ENCODE results near the gene SKAP1.

The SKAP1 gene

DNA sequence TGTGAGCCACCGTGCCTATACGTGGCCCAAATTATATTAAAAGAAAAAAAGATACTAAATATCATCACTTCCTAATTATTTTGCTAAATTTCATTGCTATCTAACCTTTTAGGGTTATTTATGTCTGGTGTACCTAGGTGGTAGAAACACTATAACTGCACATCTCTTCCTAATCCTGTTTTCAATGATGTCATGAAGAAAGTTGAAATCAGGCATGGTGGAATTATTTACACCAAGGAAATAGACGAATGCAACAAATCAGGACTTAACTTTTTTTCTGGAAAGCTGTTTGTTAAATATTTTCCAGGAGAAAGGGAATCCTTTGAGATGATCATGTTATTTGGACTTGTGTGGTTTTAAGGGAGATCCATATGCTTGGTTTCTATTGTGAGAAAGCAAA, 39.2 kb upstream of the SKAP1 start (continued):
- TF ChIP-seq PPARA (CRISPR knock-in tag; IDR thresholded peaks at IDR 0.05; ENCODE audit: borderline replicate concordance), result no peak
- TF ChIP-seq ISL1 (CRISPR knock-in tag; IDR thresholded peaks at IDR 0.05), result no peak

DNA sequence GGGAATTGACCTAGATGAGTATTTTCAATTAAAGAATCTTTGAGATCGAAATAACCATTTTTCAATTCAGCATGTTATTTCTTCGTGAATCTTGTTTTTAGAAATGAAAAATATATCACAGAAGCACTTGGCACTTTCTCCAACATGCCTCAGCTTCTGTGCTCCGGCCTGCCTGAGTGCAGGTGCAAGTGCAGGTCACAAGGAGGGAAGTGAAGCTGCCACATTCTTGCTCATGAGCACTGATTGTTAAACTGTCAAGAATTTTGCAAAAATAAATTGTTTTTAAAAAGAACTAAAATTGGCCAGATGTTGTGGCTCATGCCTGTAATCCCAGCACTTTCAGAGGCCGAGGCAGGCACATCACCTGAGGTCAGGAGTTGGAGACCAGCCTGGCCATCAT, 38.3 kb upstream of the SKAP1 start:
- no peak for ATAC-seq

DNA sequence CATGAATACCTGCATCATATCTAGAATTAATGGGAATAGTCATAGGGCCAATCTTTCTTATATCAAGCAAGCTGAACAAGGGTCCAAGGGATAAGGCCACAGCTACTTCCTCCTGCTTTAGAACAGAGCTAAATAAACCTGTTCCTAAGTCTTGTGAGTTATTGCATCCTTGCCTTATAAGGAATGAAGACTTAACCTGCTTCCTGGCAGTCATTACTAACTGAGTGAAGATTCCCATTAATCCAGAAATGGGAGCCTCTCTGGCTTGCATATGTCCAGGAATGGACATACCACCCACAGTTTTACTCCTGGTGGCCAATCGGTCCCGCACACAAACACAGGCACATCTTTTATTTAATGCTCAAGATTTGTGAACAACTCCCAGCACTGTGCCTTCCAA, 35.9 kb upstream of the SKAP1 start:
- no peak for TF ChIP-seq ZNF70 (CRISPR knock-in tag; IDR thresholded peaks at IDR 0.05)
- TF ChIP-seq, protein P1, sequence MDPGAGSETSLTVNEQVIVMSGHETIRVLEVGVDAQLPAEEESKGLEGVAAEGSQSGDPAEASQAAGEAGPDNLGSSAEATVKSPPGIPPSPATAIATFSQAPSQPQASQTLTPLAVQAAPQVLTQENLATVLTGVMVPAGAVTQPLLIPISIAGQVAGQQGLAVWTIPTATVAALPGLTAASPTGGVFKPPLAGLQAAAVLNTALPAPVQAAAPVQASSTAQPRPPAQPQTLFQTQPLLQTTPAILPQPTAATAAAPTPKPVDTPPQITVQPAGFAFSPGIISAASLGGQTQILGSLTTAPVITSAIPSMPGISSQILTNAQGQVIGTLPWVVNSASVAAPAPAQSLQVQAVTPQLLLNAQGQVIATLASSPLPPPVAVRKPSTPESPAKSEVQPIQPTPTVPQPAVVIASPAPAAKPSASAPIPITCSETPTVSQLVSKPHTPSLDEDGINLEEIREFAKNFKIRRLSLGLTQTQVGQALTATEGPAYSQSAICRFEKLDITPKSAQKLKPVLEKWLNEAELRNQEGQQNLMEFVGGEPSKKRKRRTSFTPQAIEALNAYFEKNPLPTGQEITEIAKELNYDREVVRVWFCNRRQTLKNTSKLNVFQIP (CRISPR knock-in tag; IDR thresholded peaks at IDR 0.05; ENCODE audit: borderline replicate concordance, low read depth), result no peak
- no peak for TF ChIP-seq ZNF8 (CRISPR knock-in tag; IDR thresholded peaks at IDR 0.05)
- TF ChIP-seq PPARA (CRISPR knock-in tag; IDR thresholded peaks at IDR 0.05; ENCODE audit: borderline replicate concordance), result no peak
- TF ChIP-seq ZC3H10 (CRISPR knock-in tag; IDR thresholded peaks at IDR 0.05), result no peak
- TF ChIP-seq, protein P2, sequence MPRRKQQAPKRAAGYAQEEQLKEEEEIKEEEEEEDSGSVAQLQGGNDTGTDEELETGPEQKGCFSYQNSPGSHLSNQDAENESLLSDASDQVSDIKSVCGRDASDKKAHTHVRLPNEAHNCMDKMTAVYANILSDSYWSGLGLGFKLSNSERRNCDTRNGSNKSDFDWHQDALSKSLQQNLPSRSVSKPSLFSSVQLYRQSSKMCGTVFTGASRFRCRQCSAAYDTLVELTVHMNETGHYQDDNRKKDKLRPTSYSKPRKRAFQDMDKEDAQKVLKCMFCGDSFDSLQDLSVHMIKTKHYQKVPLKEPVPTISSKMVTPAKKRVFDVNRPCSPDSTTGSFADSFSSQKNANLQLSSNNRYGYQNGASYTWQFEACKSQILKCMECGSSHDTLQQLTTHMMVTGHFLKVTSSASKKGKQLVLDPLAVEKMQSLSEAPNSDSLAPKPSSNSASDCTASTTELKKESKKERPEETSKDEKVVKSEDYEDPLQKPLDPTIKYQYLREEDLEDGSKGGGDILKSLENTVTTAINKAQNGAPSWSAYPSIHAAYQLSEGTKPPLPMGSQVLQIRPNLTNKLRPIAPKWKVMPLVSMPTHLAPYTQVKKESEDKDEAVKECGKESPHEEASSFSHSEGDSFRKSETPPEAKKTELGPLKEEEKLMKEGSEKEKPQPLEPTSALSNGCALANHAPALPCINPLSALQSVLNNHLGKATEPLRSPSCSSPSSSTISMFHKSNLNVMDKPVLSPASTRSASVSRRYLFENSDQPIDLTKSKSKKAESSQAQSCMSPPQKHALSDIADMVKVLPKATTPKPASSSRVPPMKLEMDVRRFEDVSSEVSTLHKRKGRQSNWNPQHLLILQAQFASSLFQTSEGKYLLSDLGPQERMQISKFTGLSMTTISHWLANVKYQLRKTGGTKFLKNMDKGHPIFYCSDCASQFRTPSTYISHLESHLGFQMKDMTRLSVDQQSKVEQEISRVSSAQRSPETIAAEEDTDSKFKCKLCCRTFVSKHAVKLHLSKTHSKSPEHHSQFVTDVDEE (CRISPR knock-in tag; IDR thresholded peaks at IDR 0.05), result no peak
- no peak for TF ChIP-seq ARNTL (CRISPR knock-in tag; IDR thresholded peaks at IDR 0.05; ENCODE audit: borderline replicate concordance, low read depth)
- TF ChIP-seq CSDC2 (CRISPR knock-in tag; IDR thresholded peaks at IDR 0.05), result no peak
- no peak for TF ChIP-seq ESRRG (CRISPR knock-in tag; IDR thresholded peaks at IDR 0.05)
- no peak for TF ChIP-seq SNAI2 (CRISPR knock-in tag; IDR thresholded peaks at IDR 0.05)
- TF ChIP-seq RARB (CRISPR knock-in tag; IDR thresholded peaks at IDR 0.05), result no peak
- no peak for TF ChIP-seq ZFP30 (CRISPR knock-in tag; IDR thresholded peaks at IDR 0.05)
- TF ChIP-seq, protein P3, sequence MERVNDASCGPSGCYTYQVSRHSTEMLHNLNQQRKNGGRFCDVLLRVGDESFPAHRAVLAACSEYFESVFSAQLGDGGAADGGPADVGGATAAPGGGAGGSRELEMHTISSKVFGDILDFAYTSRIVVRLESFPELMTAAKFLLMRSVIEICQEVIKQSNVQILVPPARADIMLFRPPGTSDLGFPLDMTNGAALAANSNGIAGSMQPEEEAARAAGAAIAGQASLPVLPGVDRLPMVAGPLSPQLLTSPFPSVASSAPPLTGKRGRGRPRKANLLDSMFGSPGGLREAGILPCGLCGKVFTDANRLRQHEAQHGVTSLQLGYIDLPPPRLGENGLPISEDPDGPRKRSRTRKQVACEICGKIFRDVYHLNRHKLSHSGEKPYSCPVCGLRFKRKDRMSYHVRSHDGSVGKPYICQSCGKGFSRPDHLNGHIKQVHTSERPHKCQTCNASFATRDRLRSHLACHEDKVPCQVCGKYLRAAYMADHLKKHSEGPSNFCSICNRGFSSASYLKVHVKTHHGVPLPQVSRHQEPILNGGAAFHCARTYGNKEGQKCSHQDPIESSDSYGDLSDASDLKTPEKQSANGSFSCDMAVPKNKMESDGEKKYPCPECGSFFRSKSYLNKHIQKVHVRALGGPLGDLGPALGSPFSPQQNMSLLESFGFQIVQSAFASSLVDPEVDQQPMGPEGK (CRISPR knock-in tag; IDR thresholded peaks at IDR 0.05; ENCODE audit: borderline replicate concordance), result no peak
- TF ChIP-seq ISL1 (CRISPR knock-in tag; IDR thresholded peaks at IDR 0.05), result no peak
- ATAC-seq, result no peak

More for the DNA sequence above, 38.3 kb upstream of the SKAP1 start:
- TF ChIP-seq ARNTL (CRISPR knock-in tag; IDR thresholded peaks at IDR 0.05; ENCODE audit: borderline replicate concordance, low read depth) (no peak), SNAI2 (CRISPR knock-in tag; IDR thresholded peaks at IDR 0.05) (no peak), ZC3H10 (CRISPR knock-in tag; IDR thresholded peaks at IDR 0.05) (no peak), PPARA (CRISPR knock-in tag; IDR thresholded peaks at IDR 0.05; ENCODE audit: borderline replicate concordance) (no peak), ZNF8 (CRISPR knock-in tag; IDR thresholded peaks at IDR 0.05) (no peak), GLIS3 (CRISPR knock-in tag; IDR thresholded peaks at IDR 0.05) (no peak), ISL1 (CRISPR knock-in tag; IDR thresholded peaks at IDR 0.05) (no peak), ESRRG (CRISPR knock-in tag; IDR thresholded peaks at IDR 0.05) (no peak), OSR1 (CRISPR knock-in tag; IDR thresholded peaks at IDR 0.05) (no peak), ZFP30 (CRISPR knock-in tag; IDR thresholded peaks at IDR 0.05) (no peak), RARB (CRISPR knock-in tag; IDR thresholded peaks at IDR 0.05) (no peak), ZNF565 (CRISPR knock-in tag; conservative IDR thresholded peaks at IDR 0.05; ENCODE audit: low read depth) (no peak), TCF4 (CRISPR knock-in tag; IDR thresholded peaks at IDR 0.05; ENCODE audit: borderline replicate concordance) (no peak), ZNF70 (CRISPR knock-in tag; IDR thresholded peaks at IDR 0.05) (no peak)
- TF ChIP-seq, protein P4, sequence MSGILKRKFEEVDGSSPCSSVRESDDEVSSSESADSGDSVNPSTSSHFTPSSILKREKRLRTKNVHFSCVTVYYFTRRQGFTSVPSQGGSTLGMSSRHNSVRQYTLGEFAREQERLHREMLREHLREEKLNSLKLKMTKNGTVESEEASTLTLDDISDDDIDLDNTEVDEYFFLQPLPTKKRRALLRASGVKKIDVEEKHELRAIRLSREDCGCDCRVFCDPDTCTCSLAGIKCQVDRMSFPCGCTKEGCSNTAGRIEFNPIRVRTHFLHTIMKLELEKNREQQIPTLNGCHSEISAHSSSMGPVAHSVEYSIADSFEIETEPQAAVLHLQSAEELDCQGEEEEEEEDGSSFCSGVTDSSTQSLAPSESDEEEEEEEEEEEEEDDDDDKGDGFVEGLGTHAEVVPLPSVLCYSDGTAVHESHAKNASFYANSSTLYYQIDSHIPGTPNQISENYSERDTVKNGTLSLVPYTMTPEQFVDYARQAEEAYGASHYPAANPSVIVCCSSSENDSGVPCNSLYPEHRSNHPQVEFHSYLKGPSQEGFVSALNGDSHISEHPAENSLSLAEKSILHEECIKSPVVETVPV (CRISPR knock-in tag; IDR thresholded peaks at IDR 0.05), result no peak
- TF ChIP-seq, protein P2 (CRISPR knock-in tag; IDR thresholded peaks at IDR 0.05), result no peak
- TF ChIP-seq, protein P5, sequence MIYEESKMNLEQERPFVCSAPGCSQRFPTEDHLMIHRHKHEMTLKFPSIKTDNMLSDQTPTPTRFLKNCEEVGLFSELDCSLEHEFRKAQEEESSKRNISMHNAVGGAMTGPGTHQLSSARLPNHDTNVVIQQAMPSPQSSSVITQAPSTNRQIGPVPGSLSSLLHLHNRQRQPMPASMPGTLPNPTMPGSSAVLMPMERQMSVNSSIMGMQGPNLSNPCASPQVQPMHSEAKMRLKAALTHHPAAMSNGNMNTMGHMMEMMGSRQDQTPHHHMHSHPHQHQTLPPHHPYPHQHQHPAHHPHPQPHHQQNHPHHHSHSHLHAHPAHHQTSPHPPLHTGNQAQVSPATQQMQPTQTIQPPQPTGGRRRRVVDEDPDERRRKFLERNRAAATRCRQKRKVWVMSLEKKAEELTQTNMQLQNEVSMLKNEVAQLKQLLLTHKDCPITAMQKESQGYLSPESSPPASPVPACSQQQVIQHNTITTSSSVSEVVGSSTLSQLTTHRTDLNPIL (CRISPR knock-in tag; IDR thresholded peaks at IDR 0.05; ENCODE audit: low read depth), result no peak

All from SK-N-SH treated with all-trans-retinoic acid at 6 μM for 48 hours (cell line).